VCaP (cell line): ENCODE results near the gene TBX18.

ENCODE experiments used
- H3K27ac ChIP-seq: fragments of 450-650 bp; 2 replicates; pipeline ENCODE4 v1.5.1; 2017
- TF ChIP-seq, protein P1 (sequence below): fragments of 450-650 bp; conservative IDR thresholded peaks from 2 replicates; pipeline ENCODE4 v1.5.1; 2017; ENCODE audit warnings: mild to moderate bottlenecking, moderate library complexity

The TBX18 gene

DNA sequence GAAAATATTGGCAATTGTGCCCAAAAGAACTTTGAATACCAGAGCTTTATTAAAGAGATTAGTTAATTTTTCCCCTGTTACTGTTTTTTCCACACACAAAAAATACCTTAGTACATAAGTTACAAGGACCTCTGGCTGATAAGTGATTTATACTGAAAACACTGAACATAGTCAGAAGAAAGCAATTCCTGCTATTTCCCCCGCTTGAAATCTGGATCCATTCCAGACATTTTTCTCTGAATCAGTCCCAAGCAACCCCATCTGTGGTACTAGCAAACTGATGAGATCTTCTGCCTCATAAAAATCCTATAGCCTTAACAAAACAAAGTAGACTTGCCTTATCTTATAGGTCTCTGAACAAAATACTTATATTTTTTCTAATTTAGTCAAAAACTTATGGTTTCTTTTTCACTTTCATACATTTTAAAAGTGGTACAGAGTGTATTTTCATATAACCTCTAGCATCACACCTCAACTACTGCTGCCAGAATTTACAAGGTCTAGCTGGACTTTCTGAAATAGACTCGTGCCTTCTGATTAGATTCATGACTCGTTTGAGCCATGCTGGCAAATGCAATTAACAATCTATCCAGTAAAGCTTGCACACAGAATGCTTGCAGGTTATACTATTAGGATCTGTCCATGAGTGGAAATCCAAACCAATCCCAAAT is 111.9 kb downstream of the TBX18 start:
- TF ChIP-seq, protein P1, sequence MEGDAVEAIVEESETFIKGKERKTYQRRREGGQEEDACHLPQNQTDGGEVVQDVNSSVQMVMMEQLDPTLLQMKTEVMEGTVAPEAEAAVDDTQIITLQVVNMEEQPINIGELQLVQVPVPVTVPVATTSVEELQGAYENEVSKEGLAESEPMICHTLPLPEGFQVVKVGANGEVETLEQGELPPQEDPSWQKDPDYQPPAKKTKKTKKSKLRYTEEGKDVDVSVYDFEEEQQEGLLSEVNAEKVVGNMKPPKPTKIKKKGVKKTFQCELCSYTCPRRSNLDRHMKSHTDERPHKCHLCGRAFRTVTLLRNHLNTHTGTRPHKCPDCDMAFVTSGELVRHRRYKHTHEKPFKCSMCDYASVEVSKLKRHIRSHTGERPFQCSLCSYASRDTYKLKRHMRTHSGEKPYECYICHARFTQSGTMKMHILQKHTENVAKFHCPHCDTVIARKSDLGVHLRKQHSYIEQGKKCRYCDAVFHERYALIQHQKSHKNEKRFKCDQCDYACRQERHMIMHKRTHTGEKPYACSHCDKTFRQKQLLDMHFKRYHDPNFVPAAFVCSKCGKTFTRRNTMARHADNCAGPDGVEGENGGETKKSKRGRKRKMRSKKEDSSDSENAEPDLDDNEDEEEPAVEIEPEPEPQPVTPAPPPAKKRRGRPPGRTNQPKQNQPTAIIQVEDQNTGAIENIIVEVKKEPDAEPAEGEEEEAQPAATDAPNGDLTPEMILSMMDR: no peak

DNA sequence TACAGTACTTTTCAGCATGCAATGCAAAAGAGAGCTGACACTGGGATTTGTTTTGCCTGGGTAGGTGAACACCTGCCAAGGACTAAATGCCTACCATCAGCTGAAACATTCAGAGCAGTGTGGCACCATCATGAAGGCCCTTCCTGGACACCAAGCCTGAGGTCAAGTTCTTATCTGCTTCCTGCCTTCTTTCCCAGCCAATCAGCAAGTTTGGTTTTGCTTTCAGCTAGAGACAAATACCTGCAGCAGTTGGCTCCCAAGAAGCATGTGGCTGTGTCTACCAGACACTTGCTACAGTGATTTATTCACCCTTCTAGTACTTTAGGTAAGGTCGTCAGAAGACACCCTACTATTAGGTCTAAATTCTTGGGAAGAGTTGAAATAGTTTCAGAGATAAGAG is 112.8 kb downstream of the TBX18 start:
- TF ChIP-seq, protein P1: no peak
- H3K27ac ChIP-seq: no peak overlapping the region

More for the DNA sequence above, 111.9 kb downstream of the TBX18 start:
- H3K27ac ChIP-seq: no peak overlapping the region

DNA sequence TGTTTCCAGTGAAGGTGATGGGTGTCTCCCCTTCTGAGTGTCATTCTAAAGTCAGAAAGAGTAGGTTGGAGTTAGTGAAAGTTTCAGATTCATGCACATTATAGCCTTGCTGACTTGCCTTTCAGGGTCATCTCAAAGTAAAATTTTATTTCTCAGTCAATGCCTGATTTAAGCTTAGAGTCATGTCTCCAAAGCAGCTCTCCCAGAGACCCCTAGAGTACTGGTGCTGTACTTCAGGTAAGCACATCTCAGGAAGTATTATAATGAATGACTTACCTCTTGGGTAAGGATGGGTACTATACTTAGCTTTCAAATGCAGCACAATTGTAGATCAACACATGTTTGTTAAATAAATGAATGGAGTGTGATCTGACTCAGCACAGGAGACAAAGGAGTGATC is 116.0 kb downstream of the TBX18 start:
- H3K27ac ChIP-seq: no peak overlapping the region
- TF ChIP-seq, protein P1: no peak

DNA sequence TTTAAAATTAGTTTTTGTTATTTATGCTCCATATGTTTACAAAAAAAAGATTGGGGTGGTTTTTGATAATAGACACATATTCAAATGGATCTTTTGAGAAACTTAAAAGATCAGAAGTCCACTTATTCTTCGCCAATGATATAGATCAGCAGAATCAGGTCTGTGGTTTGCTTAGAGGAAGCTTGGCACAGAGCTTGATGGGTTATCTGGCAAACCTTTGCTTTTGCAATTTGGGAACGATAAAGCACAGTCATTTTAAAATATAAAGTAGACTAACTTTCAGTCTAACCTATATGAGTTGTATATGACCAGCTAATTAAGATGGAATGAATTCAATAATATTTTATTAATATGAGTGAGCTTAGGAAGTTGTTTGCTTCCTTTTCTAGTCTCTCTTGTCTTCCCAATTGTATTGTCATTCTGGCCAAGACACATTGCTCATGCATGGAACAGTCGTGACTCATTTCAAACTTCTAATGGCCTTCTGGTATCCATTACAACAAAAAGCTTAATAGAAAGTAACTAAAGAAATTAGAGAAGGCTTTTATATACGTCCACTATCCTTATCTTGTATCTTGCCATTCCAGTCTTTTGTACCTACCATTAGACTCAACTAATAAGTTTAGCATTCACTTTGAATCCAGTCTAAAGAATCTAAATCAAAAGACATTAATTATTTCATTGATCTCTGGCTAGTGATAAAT is 118.7 kb downstream of the TBX18 start:
- TF ChIP-seq, protein P1: no peak
- no peak overlapping the region for H3K27ac ChIP-seq

DNA sequence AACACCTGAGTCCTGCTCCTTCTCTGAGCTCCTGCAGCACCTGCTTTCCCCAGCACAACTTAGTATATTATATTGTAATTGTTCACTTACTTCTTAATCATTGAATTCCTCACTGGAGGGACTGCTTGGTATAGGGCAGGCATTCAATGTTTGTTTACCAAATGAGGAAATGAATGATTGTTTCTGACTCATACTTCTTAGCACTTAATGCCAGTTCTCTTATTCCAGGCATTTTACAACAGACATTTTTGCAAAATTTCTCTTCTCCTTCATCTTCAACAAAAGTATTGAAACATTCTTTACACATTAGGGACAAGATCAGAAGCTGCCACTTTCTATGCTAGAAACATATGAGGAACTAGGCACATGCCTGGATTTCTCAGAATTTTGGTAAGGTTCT is 119.4 kb downstream of the TBX18 start:
- H3K27ac ChIP-seq: no peak overlapping the region
- TF ChIP-seq, protein P1: no peak

DNA sequence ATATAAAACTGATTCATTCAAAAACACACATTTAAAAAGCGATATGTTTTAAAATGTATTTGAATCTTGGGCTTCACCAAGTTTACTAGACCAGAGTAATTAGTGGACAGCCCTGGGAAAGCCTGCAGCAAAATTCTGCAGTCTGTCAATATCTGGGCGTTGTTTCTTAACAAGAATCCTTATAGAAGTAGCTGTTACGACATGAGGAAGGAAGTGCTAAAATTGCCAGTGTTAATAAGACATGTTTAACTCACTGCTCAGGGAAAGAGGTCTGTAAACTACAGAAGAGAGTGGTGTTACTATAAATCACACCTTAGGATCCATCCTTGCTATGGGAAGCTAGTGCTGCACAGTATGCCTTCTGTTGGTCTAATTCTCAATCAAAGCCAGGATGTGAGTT is 120.6 kb downstream of the TBX18 start:
- TF ChIP-seq, protein P1: no peak
- H3K27ac ChIP-seq: no peak overlapping the region

DNA sequence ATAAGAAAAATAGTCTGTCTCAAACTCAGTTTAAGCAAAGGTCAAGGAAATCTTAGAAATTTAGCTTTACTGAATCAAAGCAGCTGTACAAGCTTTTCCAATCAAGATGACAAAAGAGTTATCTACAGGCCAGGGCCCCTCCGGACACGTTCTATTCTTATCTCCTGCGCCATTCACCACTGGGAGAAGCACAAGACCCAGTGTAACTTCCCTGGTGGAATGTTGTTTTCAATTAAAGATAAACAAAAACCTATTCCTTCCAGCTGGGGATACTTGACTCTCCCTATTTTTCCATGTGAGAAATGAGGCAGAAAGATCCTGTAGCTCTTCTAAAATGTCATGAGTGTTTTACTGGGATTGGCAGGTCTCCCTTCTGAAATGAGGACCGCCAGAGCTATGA is 123.3 kb downstream of the TBX18 start:
- TF ChIP-seq, protein P1: no peak
- H3K27ac ChIP-seq: no peak overlapping the region
